ENCODE results near the gene DROSHA. TPM values are rescaled to one million over a fixed set of nuclear protein-coding genes. Genes with fewer than 3 reads are reported as not detected.

DROSHA gene
- total RNA-seq, 1 donor from 2014 or later = 59.8 TPM

GRCh38 chr5:31445041-31445600, 86.8 kb downstream of the DROSHA start:
- no peak overlapping the region for H3K27ac Mint-ChIP-seq
- ChIA-PET POLR2A (no interaction called here), CTCF (no interaction called here)
- TF ChIP-seq CTCF (IDR thresholded peaks at IDR 0.05) = no peak
- H3K4me1 Mint-ChIP-seq = peaks cover 6% of the 10 kb centered on the region
- no peaks in the 10 kb centered on the region for H3K9me3 Mint-ChIP-seq
- DNase-seq = no peak
- no peak for ATAC-seq (ENCODE audit: low read depth)
- H3K4me3 Mint-ChIP-seq = no peak overlapping the region
- intact Hi-C loops (cut with micrococcal nuclease) = no loop called here
- no peaks in the 10 kb centered on the region for H3K27me3 Mint-ChIP-seq
- peaks cover 76% of the 10 kb centered on the region for H3K36me3 Mint-ChIP-seq (ENCODE audit: low read depth)

- no peak for ATAC-seq (ENCODE audit: low read depth)
- intact Hi-C loops (cut with micrococcal nuclease) = no loop called here
- H3K36me3 Mint-ChIP-seq (ENCODE audit: low read depth) = peaks cover 75% of the 10 kb centered on the region
- no peaks in the 10 kb centered on the region for H3K27me3 Mint-ChIP-seq
- CTCF ChIA-PET = no interaction called here
- no peak for TF ChIP-seq CTCF (IDR thresholded peaks at IDR 0.05)
- H3K27ac Mint-ChIP-seq = no peak overlapping the region
- H3K9me3 Mint-ChIP-seq = no peaks in the 10 kb centered on the region
- POLR2A ChIA-PET = no interaction called here
- H3K4me3 Mint-ChIP-seq = no peak overlapping the region
- no peaks in the 10 kb centered on the region for H3K4me1 Mint-ChIP-seq
- no peak for DNase-seq
These were observed 88.3 kb downstream of the DROSHA start for GRCh38 chr5:31443572-31443971.

GRCh38 chr5:31442058-31442745, 89.7 kb downstream of the DROSHA start:
- Mint-ChIP-seq H3K27ac (no peak overlapping the region), H3K4me1 (no peaks in the 10 kb centered on the region), H3K27me3 (no peaks in the 10 kb centered on the region), H3K4me3 (no peak overlapping the region), H3K36me3 (ENCODE audit: low read depth) (peaks cover 74% of the 10 kb centered on the region), H3K9me3 (no peaks in the 10 kb centered on the region)
- POLR2A ChIA-PET = no interaction called here
- no peak for TF ChIP-seq CTCF (IDR thresholded peaks at IDR 0.05)
- CTCF ChIA-PET = no interaction called here
- DNase-seq (no peak), ATAC-seq (ENCODE audit: low read depth) (no peak)
- intact Hi-C loops (cut with micrococcal nuclease) = no loop called here

GRCh38 chr5:31436851-31437250, 95.0 kb downstream of the DROSHA start:
- TF ChIP-seq CTCF (IDR thresholded peaks at IDR 0.05) = no peak
- DNase-seq (no peak), ATAC-seq (ENCODE audit: low read depth) (no peak)
- H3K4me1 Mint-ChIP-seq = no peaks in the 10 kb centered on the region
- H3K36me3 Mint-ChIP-seq (ENCODE audit: low read depth) = peaks cover 75% of the 10 kb centered on the region
- intact Hi-C loops (cut with micrococcal nuclease) = no loop called here
- POLR2A ChIA-PET = no interaction called here
- H3K27me3 Mint-ChIP-seq = no peaks in the 10 kb centered on the region
- H3K9me3 Mint-ChIP-seq = no peaks in the 10 kb centered on the region
- no peak overlapping the region for H3K4me3 Mint-ChIP-seq
- CTCF ChIA-PET = no interaction called here
- H3K27ac Mint-ChIP-seq = no peak overlapping the region

GRCh38 chr5:31435730-31436129, 96.2 kb downstream of the DROSHA start:
- DNase-seq (no peak), ATAC-seq (ENCODE audit: low read depth) (no peak)
- no peak overlapping the region for H3K4me3 Mint-ChIP-seq
- H3K4me1 Mint-ChIP-seq = no peaks in the 10 kb centered on the region
- CTCF ChIA-PET = no interaction called here
- TF ChIP-seq CTCF (IDR thresholded peaks at IDR 0.05) = no peak
- H3K27ac Mint-ChIP-seq = no peak overlapping the region
- H3K27me3 Mint-ChIP-seq = no peaks in the 10 kb centered on the region
- peaks cover 76% of the 10 kb centered on the region for H3K36me3 Mint-ChIP-seq (ENCODE audit: low read depth)
- intact Hi-C loops (cut with micrococcal nuclease) = no loop called here
- POLR2A ChIA-PET = no interaction called here
- H3K9me3 Mint-ChIP-seq = no peaks in the 10 kb centered on the region
